GM18909 (cell line): Measurements from ENCODE around the gene HLA-DRB5.
"Not testable (repeated sequence)": the region's sequence is repeated elsewhere in the genome, so short reads cannot be mapped to it uniquely, and the experiment has no call there.

Experiments
- ATAC-seq: cut with Tn5 transposase; IDR thresholded peaks from one replicate; pipeline ENCODE4 v1.9.1; 2021; ENCODE audit warnings: mild to moderate bottlenecking; ENCODE audit not compliant: unreplicated experiment, poor library complexity

HLA-DRB5 gene

GRCh38 chr6:32529697-32530430 lies at the start of gene HLA-DRB5:
HLA-DRB5 (minus strand) TSS chr6:32530287; CDS start chr6:32530224, 63 bp downstream.
- no peak for ATAC-seq

- no peak for ATAC-seq
Observed at GRCh38 chr6:32578962-32579361, 48.9 kb upstream of the HLA-DRB5 start.

GRCh38 chr6:32577493-32577892 lies 47.4 kb upstream of the HLA-DRB5 start:
- ATAC-seq, result not testable (repeated sequence)

GRCh38 chr6:32576250-32576649 lies 46.2 kb upstream of the HLA-DRB5 start:
- ATAC-seq, result no peak

GRCh38 chr6:32570363-32570905 lies 40.3 kb upstream of the HLA-DRB5 start:
- ATAC-seq, result no peak

- no peak for ATAC-seq
Observed at GRCh38 chr6:32568561-32568960, 38.5 kb upstream of the HLA-DRB5 start.

GRCh38 chr6:32566957-32567356 lies 36.9 kb upstream of the HLA-DRB5 start:
- ATAC-seq, result no peak

- no peak for ATAC-seq
Observed at GRCh38 chr6:32565511-32565910, 35.4 kb upstream of the HLA-DRB5 start.

- ATAC-seq, result no peak
Observed at GRCh38 chr6:32562940-32563339, 32.9 kb upstream of the HLA-DRB5 start.

DNA sequence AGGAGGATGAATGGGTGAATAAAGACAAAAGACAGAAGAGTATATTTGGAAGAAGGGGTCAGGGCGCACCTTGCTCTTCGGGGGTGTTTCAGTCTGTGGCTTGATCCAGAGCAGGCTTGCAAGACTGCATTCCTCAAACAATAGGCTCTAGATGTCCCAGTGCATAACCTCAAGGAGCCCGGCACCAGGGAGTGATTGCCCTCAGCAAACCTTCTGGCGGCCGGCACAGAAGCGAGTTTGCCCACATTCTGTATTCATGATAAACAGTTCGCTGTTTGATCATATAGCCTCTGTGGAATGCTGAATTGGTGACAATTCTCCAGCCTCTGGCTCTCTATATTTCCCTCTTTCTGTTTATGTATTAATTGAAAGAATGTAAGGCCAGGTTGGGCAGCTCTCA lies 29.7 kb upstream of the HLA-DRB5 start:
- ATAC-seq, result no peak

GRCh38 chr6:32558426-32559057 lies 28.5 kb upstream of the HLA-DRB5 start:
- ATAC-seq, result no peak

DNA sequence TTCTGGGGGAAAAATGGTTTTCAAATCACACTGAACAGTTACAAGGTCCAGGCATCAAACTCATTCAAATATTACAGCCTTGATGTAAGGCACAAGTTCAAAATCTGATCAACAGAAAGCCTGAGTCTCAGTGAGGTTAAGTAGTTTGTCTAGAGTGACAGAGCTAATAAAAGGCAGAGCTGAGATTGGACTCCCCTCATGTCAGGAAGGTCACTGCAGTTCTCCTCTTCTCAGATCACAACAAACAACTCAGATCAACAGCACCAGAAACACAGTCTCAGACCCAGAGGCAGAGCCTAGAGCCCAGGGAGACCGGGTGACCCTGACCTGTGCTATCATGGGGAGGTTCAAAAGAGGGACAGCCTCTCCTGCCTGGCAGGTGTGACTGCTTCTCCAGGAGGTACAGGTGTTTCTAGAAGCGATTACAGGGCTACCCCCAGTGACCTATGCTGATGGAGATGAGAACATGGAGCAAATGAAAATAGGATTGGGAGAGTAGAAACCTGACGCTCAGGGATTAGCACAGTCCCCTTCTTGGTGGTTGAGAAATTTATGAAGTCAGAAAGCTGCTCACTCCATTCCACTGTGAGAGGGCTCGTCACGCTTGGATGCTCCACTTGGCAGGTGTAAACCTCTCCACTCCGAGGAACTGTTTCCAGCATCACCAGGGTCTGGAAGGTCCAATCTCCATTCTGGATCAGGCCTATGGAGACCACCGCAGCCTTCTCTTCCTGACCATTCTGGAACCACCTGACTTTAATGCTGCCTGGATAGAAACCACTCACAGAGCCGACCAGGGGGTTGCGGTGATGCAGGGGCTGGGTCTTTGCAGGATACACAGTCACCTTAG lies 24.3 kb upstream of the HLA-DRB5 start:
- no peak for ATAC-seq

GRCh38 chr6:32553037-32553742 lies 23.1 kb upstream of the HLA-DRB5 start:
- no peak for ATAC-seq

DNA sequence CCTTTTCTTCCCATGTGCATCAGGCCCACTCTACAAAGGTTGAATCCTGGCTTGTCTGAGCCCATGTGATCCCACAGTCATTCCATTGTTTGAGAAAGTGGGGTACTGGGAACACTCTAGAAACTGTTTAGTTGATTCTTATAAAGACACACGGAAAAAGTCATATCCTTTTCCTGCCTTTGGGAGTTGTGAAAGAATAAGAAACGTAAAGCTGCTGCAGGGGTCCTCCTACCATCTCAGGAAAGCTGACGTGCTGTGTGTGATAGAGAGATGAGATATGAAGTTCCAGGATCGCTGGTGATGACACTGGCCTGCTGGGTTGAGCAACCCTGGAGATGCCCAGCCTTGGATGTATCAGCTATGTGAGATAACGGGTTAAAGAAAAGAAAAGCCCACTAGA lies 21.3 kb upstream of the HLA-DRB5 start:
- ATAC-seq, result no peak

DNA sequence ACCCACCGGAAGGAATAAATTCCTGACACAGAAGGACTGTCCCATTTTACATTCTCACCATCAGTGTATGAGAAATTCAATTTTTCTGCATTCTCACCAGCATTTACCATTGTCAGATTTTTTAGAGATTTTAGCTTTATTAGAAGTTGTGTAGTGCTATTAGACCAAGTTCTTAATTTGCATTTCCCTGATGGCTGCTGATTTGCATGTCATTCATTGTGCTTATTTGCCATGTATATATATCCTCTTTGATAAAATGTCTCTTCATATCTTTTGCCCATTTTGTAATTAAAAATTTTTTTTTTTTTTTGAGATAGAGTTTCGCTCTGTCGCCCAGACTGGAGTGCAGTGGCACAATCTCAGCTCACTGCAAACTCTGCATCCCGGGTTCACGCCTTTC lies 9.8 kb upstream of the HLA-DRB5 start:
- no peak for ATAC-seq

DNA sequence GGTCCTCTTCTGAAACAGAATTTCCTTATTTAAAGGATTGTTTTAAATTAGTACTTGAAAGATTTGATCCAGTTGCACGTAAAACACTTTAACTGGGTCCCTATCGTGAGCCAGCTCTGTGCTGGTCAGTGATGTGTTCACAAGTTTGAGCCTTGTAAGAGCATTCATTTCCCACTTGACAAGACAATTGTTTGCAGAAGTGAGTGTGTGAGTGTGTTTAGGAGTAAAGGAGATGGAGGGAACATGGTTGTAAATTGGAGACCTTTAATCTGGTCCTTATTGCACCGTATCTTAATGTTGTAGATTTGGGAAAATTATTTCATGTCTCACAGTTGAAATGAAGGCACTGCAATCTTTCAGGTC lies 325 bp upstream of the HLA-DRB5 start:
- not testable (repeated sequence) for ATAC-seq

DNA sequence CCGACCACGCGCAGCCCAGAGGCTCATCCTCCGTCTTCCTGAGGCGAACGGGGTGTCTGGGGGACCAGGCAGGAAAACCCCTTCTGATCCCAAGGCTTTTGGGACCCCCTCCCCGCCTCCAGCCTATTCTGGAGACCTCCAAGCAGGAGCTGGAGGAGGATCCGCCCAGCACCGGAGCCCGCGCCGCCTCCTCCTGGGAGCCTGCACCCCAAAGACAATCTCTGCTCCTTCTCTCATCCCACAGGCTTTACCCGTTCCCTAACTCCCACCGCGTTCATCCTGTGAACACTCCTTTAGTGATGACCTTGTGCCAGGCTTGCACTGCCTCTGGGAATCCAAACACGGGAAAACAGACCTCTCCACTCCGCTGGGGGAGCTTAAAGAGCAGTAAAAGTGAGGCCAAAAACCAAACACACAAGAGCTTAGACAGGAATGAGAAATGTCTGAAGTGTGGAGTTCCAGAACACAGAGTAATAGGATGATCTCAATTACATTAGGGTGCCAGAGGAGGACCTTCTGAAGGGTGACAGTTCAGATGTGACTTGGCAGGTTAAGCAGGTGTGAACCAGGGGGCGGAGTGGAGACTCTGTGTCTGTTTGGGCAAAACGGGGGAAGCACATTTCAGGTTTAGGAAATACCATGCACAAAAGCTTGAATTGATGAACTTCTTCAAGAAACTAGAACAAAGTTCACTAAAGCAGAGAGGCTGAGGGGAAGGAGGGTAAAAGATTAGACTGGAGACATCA lies 7.6 kb downstream of the HLA-DRB5 start:
- no peak for ATAC-seq

- ATAC-seq, result no peak
Observed at GRCh38 chr6:32519910-32520258, 10.2 kb downstream of the HLA-DRB5 start.

- no peak for ATAC-seq
Observed at GRCh38 chr6:32519118-32519909, 10.8 kb downstream of the HLA-DRB5 start.
